HepG2 (cell line): ENCODE data around the gene INO80B. TPM values are rescaled to one million over a fixed set of nuclear protein-coding genes. Genes with fewer than 3 reads are reported as not detected.
A peak's percentile ranks its signal among the peaks of the same experiment; 100 is the strongest.

Experiments used
- ATAC-seq: fragments of 200-7000 bp; cut with Tn5 transposase; 3 replicates; pipeline ENCODE4 v1.9.1; 2020; ENCODE audit warnings: mild to moderate bottlenecking, moderate library complexity
- BruUV-seq: library from RNA; stranded (reverse); fragments of 400-500 nt; replicated peaks from 2 replicates; lab custom pipeline; 2021; lab: Mats Ljungman, UMichigan
- CTCF ChIA-PET: fragments of 300-600 bp; formaldehyde crosslinking; extraction: SDS; loops from one replicate; lab custom pipeline; 2021; ENCODE audit warnings: low total read pairs, inconsistent platforms, low intra/inter-chr PET ratio; lab: Yijun Ruan, JAX
- POLR2A ChIA-PET: fragments of 350-600 bp; sonication (Branson Sonifier 250); formaldehyde crosslinking; loops from one replicate; lab custom pipeline; 2020; ENCODE audit warnings: antibody characterized with exemption, inconsistent platforms; lab: Yijun Ruan, JAX
- DNase-seq: peaks from one replicate; pipeline ENCODE4 v3.0.0-alpha.2; 2015; ENCODE audit warnings: low spot score
- FAIRE-seq: peaks from 3 replicates; lab custom pipeline; 2011; peaks lifted over from hg19 to GRCh38; lab: Jason Lieb, UNC
- H2AFZ ChIP-seq: one replicate; pipeline ENCODE4 v1.6.1; 2011; ENCODE audit warnings: low read length, inconsistent platforms
- H3K27ac ChIP-seq: fragments of 300-600 bp; 3 replicates; pipeline ENCODE4 v1.8.0; 2011; ENCODE audit warnings: mixed run types, mild to moderate bottlenecking, mixed read lengths, low read length, inconsistent platforms; ENCODE audit not compliant: insufficient read depth; ENCODE audit errors: extremely low read length
- H3K27me3 ChIP-seq, 2 experiments: fragments of 200-600 bp in 1 of 2; 2 replicates in 1 of 2; 3 replicates in 1 of 2; pipeline versions ENCODE4 v1.6.0 to v1.8.0; 2011; ENCODE audit warnings: low read length in 2 of 2, mild to moderate bottlenecking in 2 of 2, moderate library complexity in 2 of 2, inconsistent platforms in 1 of 2; ENCODE audit not compliant: insufficient read depth in 2 of 2, control insufficient read depth in 1 of 2
- H3K36me3 ChIP-seq, 2 experiments: fragments of 200-600 bp in 1 of 2; replicated peaks in 1 of 2; 2 replicates in 1 of 2; 3 replicates in 1 of 2; pipeline versions ENCODE4 v1.5.1 to v1.8.0; 2011; ENCODE audit warnings: low read length in 2 of 2, inconsistent platforms in 1 of 2; ENCODE audit not compliant: insufficient read depth in 2 of 2, control insufficient read depth in 1 of 2
- H3K4me1 ChIP-seq: 2 replicates; pipeline ENCODE4 v1.5.1; 2012; ENCODE audit warnings: low read length, inconsistent platforms; ENCODE audit not compliant: insufficient read depth
- H3K4me2 ChIP-seq: 2 replicates; pipeline ENCODE4 v1.6.0; 2011; ENCODE audit warnings: low read depth, low read length, inconsistent platforms
- H3K4me3 ChIP-seq, 3 experiments: fragments of 200-600 bp in 1 of 3; sonication (generic), shearing (Covaris generic) in 1 of 3; replicated peaks in 1 of 3; 2 replicates each; pipeline ENCODE4 v1.5.1; 2011 to 2016; ENCODE audit warnings: low read length in 3 of 3, inconsistent platforms in 2 of 3, low read depth in 2 of 3, mild to moderate bottlenecking in 2 of 3, control low read depth in 1 of 3, mixed read lengths in 1 of 3; ENCODE audit not compliant: insufficient read depth in 1 of 3
- H3K79me2 ChIP-seq: one replicate; pipeline ENCODE4 v1.6.1; 2011; ENCODE audit warnings: low read length, inconsistent platforms; ENCODE audit not compliant: insufficient read depth
- H3K9ac ChIP-seq: 2 replicates; pipeline ENCODE4 v1.6.0; 2011; ENCODE audit warnings: mild to moderate bottlenecking, low read depth, low read length, inconsistent platforms; ENCODE audit not compliant: insufficient read depth
- H3K9me3 ChIP-seq: 2 replicates; pipeline ENCODE4 v1.5.1; 2012; ENCODE audit warnings: mild to moderate bottlenecking, low read length
- H4K20me1 ChIP-seq: 2 replicates; pipeline ENCODE4 v1.6.0; 2011; ENCODE audit warnings: inconsistent platforms, mild to moderate bottlenecking, low read length, moderate library complexity; ENCODE audit not compliant: insufficient read depth
- ATF1 ChIP-seq: IDR thresholded peaks from 2 replicates; pipeline ENCODE4 v1.6.1; 2016; ENCODE audit warnings: mild to moderate bottlenecking, control low read depth
- ELF3 ChIP-seq: IDR thresholded peaks from 2 replicates; pipeline ENCODE4 v1.6.1; 2016; ENCODE audit warnings: missing genetic modification reagents, missing compliant biosample characterization
- ESRRA ChIP-seq: sonication (generic); formaldehyde crosslinking; IDR thresholded peaks from 2 replicates; pipeline ENCODE4 v1.5.1; 2020; ENCODE audit warnings: mild to moderate bottlenecking, low read depth, missing genetic modification reagents
- MAFK ChIP-seq, 2 experiments: IDR thresholded peaks in 1 of 2; conservative IDR thresholded peaks in 1 of 2; 2 replicates each; pipeline ENCODE4 v1.6.1; 2011; ENCODE audit warnings: improper control_type of control experiment in 2 of 2, low read length in 2 of 2
- NFAT5 ChIP-seq: sonication (generic); formaldehyde crosslinking; IDR thresholded peaks from 2 replicates; pipeline ENCODE4 v1.4.0; 2020; ENCODE audit warnings: missing genetic modification reagents
- TFDP2 ChIP-seq: sonication (generic); formaldehyde crosslinking; IDR thresholded peaks from 2 replicates; pipeline ENCODE4 v1.4.0; 2020; ENCODE audit warnings: missing genetic modification reagents
- TRAFD1 ChIP-seq: sonication (generic); formaldehyde crosslinking; IDR thresholded peaks from 2 replicates; pipeline ENCODE4 v1.5.1; 2020; ENCODE audit warnings: missing genetic modification reagents, mild to moderate bottlenecking, borderline replicate concordance
- ZFP36L2 ChIP-seq: sonication (generic); formaldehyde crosslinking; IDR thresholded peaks from 2 replicates; pipeline ENCODE4 v1.4.0; 2020; ENCODE audit warnings: missing genetic modification reagents
- ZNF451 ChIP-seq: sonication (generic); formaldehyde crosslinking; IDR thresholded peaks from 2 replicates; pipeline ENCODE4 v1.5.0; 2020; ENCODE audit warnings: mild to moderate bottlenecking, missing genetic modification reagents
- ZNF737 ChIP-seq: sonication (generic); formaldehyde crosslinking; IDR thresholded peaks from 2 replicates; pipeline ENCODE4 v1.5.0; 2020; ENCODE audit warnings: missing genetic modification reagents, mild to moderate bottlenecking, borderline replicate concordance
- ZNF768 ChIP-seq: sonication (generic); formaldehyde crosslinking; IDR thresholded peaks from 2 replicates; pipeline ENCODE4 v1.4.0; 2020; ENCODE audit warnings: missing genetic modification reagents
- WGBS: methylation state at CpG from one replicate; pipeline ENCODE4 v1.1.6; 2017; ENCODE audit warnings: low lambda C conversion rate; 5-methylcytosine and 5-hydroxymethylcytosine counted together
- in situ Hi-C: cut with HindIII; loops from 2 replicates; pipeline ENCODE4 v1.10.0; 2017; ENCODE audit warnings: low pct_unique_long_range_greater_than_20kb; ENCODE audit not compliant: extremely low pct_ligation_motif_present
- intact Hi-C: fragments of 100-400 bp; cut with micrococcal nuclease; formaldehyde crosslinking; loops from one replicate; pipeline ENCODE4 v1.10.0; 2022; ENCODE audit not compliant: unreplicated experiment
- polyA plus RNA-seq, 8 experiments: library from polyadenylated mRNA; depleted of rRNA in 3 of 8; stranded (reverse) in 7 of 8; unstranded in 1 of 8; fragments of >200 nt; fragmentation: Illumina TruSeq in 4 of 8; extraction: Trizol in 4 of 8; gene quantifications; 2 replicates each; pipeline versions ENCODE4 v1.2.1 to v1.2.3, GENCODE V29; 2011 to 2016; ENCODE audit warnings: low read depth in 4 of 8, missing spikeins in 1 of 8, mixed read lengths in 1 of 8; ENCODE audit not compliant: insufficient read depth in 1 of 8
- total RNA-seq, 5 experiments: library from RNA; depleted of rRNA; stranded (reverse); fragments of >200 nt; fragmentation: Illumina TruSeq; extraction: Trizol; gene quantifications; 2 replicates each; pipeline ENCODE4 v1.2.3, GENCODE V29; 2016; ENCODE audit warnings: low read depth in 1 of 5

Gene INO80B
- total and polyA plus RNA-seq, 2 of the 13 experiments (the other 11 are each of a cell fraction or from before 2014, with no cell fraction given): 6.2 to 14.5 TPM

- H3K4me2 ChIP-seq: peak overlapping the region; percentile 92
- no peaks in the 10 kb centered on the region for H4K20me1 ChIP-seq
- ChIA-PET POLR2A (interaction anchor here (1.0 to 16.5 kb wide), 22 partner anchors 8 to 324 kb away, joined by 3 to 795 read pairs (median 14); partner anchors contain the start of genes AUP1, CCDC142, DQX1 and HTRA2), CTCF (interaction anchor here (1.5 to 2.9 kb wide), 2 partner anchors 14 to 20 kb away, joined by 5 to 20 read pairs; partner anchors contain the start of genes CCDC142 and TTC31)
- H3K27ac ChIP-seq: peak overlapping the region; percentile 89
- H3K9ac ChIP-seq: peak overlapping the region; percentile 83
- FAIRE-seq (no peak), ATAC-seq (peak; percentile 22), DNase-seq (peak; percentile 63)
- H3K4me3 ChIP-seq: peak overlapping the region; percentile 67 to 86 (median 82)
- no peaks in the 10 kb centered on the region; a peak in 3 of 5 replicates for H3K36me3 ChIP-seq
- H3K27me3 ChIP-seq: no peaks in the 10 kb centered on the region; a peak in 1 of 5 replicates
- 1% methylated on average over 45 of the region's 67 CpGs for WGBS
- H3K9me3 ChIP-seq: no peaks in the 10 kb centered on the region
- peaks cover 68% of the 10 kb centered on the region for H3K4me1 ChIP-seq
- TSS peak; percentile 65 for BruUV-seq
- in situ Hi-C loops (no loop called here), intact Hi-C loops (loop anchor here (1.0 kb wide), 1 partner anchor 20 kb away; the partner anchor contains the start of gene TTC31)
- H3K79me2 ChIP-seq: peaks cover 54% of the 10 kb centered on the region
- H2AFZ ChIP-seq: no peak overlapping the region
- TF ChIP-seq ESRRA (CRISPR knock-in tag) (peak; percentile 66; the same call in 1 of the 2 replicates), NFAT5 (no peak), TFDP2 (CRISPR knock-in tag) (no peak), MAFK (conservative IDR thresholded peaks at IDR 0.05 in 1 of 2, IDR thresholded peaks at IDR 0.05 in 1 of 2; ENCODE audit: low read length in 2 of 2) (no peak), ZNF737 (CRISPR knock-in tag) (no peak), ELF3 (CRISPR knock-in tag) (peak; percentile 41; the same call in 1 of the 2 replicates), ATF1 (CRISPR knock-in tag) (no peak), ZNF768 (CRISPR knock-in tag) (peak; percentile 58; the same call in 1 of the 2 replicates), ZNF451 (CRISPR knock-in tag) (peak; percentile 75; the same call in 1 of the 2 replicates), ZFP36L2 (CRISPR knock-in tag) (no peak), TRAFD1 (no peak; the same call in 1 of the 2 replicates)
These were observed 48.0 kb downstream of the INO80B start for GRCh38 chr2:74502720-74503505.
